ENCODE results near the gene RLF.

RLF gene

DNA sequence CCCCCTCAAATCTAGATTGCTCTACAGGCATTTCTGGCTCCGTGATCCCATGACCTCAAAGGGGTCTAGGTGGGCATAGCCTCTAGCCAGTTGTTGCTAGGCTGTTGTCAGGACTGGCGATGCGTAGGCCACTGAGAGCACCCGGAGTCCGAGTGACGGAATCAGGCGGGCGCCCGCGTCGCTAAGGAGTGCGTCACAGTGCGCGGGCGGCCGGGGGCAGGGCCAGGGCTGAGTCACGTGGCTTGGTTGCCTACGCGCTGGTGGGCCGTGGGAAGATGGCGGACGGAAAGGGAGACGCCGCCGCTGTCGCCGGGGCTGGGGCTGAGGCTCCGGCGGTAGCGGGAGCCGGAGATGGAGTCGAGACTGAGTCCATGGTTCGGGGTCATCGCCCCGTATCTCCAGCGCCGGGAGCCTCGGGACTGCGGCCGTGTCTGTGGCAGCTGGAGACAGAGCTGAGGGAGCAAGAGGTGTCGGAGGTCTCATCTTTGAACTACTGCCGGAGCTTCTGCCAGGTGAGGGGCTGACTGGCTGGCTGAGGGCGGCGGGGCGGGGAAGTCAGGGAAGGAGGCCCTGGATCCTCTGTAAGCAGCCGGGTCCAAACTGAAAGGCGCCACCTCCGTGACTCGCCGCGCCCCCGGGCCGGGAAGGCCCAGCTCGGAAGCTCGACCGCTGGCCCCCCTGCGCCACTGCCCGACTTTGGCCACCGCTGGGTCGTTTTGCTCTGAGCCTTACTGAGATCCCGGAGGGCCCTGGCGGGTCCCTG lies at the start of gene RLF:
TSS of gene RLF (plus strand) at position 263 of the 763 bp plus-strand sequence. CDS start at position 276, 13 bp downstream.
- peak; percentile 94 for DNase-seq (ENCODE audit: low spot score)

DNA sequence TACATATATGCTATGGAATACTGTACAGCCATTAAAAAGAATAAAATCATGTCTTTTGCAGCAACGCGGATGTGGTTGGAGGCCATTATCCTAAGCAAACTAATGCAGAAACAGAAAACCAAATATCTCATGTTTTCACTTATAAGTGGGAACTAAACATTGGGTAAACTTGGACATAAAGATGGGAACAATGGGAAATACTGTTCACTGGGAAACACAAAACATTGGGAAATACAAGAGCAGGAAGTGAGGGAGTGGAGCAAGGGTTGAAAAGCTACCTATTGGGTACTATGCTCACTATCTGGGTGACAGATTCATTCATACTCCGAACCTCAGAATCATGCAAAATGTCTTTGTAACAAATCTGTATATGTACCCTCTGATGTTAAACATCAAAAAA lies 46.8 kb upstream of the RLF start:
- no peak for DNase-seq (ENCODE audit: low spot score)

DNA sequence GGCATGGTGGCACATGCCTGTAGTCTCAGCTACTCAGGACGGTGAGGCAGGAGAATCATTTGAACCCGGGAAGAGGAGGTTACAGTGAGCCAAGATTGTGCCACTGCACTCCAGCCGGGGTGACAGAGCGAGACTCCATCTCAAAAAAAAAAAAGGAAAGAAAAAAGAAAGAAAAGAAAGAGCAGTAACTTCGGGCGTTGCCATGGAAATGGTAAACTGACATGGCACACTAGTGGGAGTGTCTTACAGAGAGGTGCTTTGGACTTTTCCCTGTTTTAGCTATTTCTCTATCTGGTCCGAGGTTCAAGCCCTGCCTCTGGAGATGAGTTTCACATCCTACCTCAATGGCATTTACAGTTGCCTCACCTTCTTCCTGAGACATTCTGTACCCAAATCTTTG lies 41.1 kb upstream of the RLF start:
- DNase-seq (ENCODE audit: low spot score) = no peak

DNA sequence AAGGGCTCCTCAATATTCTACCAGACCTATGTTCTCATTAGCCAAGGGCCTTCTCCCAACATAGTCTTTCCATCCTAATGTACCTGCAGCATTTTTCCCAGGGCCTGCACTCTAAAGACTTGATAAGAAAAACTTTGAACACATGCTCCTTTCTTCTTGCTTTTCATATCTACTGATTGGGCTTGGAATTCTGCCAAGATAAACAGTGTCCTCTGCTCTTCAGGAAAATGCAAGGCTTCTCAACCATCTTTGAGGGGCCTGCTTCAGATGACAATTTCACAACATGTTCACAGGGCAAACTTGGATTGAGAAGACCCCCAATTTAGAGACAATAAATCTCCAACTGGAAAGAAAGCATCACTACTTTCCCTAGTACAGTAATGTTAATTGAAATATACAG lies 38.3 kb upstream of the RLF start:
- DNase-seq (ENCODE audit: low spot score) = no peak

- no peak for DNase-seq (ENCODE audit: low spot score)
Measured at GRCh38 chr1:40130892-40131291, 30.3 kb upstream of the RLF start.

- DNase-seq (ENCODE audit: low spot score) = no peak
Measured at GRCh38 chr1:40132383-40133311, 28.5 kb upstream of the RLF start.

DNA sequence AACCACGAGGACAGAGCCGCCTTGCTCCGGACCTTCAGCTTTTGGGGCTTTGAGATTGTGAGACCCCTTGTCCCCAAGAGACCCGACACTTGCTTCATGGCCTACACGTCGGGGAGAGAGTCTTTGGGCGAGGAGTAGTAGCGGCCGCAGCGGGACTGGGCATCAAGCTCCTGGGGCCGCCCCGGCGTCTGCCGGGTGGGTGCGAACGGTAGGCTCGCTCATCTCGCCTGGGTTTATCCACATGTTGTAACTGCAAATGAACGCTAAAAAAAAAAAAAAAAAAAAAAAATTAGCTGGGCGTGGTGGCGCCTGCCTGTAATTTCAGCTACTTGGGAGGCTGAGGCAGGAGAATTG lies 27.9 kb upstream of the RLF start:
- no peak for DNase-seq (ENCODE audit: low spot score)

- no peak for DNase-seq (ENCODE audit: low spot score)
Measured at GRCh38 chr1:40133839-40134238, 27.3 kb upstream of the RLF start.

GRCh38 chr1:40140211-40140973 lies 20.8 kb upstream of the RLF start:
- no peak for DNase-seq (ENCODE audit: low spot score)

GRCh38 chr1:40141878-40142535 lies 19.2 kb upstream of the RLF start:
- DNase-seq (ENCODE audit: low spot score) = no peak

- peak; percentile 79 for DNase-seq (ENCODE audit: low spot score)
Measured at GRCh38 chr1:40143891-40144575, 17.2 kb upstream of the RLF start.

GRCh38 chr1:40151457-40152079 lies 9.6 kb upstream of the RLF start:
- DNase-seq (ENCODE audit: low spot score) = no peak

- peak; percentile 67 for DNase-seq (ENCODE audit: low spot score)
Measured at GRCh38 chr1:40153073-40153770, 8.0 kb upstream of the RLF start.

DNA sequence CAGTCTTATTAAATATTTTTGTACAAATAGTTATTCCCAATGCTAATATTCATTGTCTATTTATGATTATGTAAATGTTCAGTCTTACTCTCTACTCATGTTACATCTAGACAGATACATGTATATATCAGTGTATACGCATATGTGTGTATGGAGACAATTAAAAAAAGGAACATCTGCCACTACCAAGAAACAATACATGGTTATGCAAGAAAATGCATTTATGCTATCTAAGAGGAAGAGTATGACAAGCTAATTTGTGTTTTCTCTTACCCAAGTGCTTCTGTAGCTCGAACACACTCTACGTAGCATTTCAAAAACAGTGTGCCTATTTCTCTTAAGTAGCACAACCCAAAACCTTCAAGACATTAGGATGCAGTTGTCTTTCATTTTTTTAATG lies 6.1 kb upstream of the RLF start:
- no peak for DNase-seq (ENCODE audit: low spot score)

DNA sequence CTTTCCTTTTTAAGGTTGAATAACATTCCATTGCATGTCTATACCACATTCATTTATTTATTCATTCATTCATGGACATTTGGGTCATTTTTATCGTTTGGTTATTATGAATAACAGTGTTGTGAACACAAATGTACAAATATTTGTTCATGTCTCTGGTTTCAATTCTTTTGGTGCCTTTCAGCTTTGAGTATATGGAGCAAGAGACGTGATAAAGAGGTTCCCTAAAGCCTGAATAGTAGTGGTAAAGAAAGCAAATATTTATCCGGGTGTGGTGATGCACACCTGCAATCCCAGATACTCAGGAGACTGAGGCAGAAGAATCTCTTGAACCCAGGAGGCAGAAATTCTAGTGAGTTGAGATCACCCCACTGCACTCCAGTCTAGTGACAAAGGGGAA lies 5.3 kb upstream of the RLF start:
- no peak for DNase-seq (ENCODE audit: low spot score)

GRCh38 chr1:40160806-40161124 lies 422 bp upstream of the RLF start:
- DNase-seq (ENCODE audit: low spot score) = no peak

DNA sequence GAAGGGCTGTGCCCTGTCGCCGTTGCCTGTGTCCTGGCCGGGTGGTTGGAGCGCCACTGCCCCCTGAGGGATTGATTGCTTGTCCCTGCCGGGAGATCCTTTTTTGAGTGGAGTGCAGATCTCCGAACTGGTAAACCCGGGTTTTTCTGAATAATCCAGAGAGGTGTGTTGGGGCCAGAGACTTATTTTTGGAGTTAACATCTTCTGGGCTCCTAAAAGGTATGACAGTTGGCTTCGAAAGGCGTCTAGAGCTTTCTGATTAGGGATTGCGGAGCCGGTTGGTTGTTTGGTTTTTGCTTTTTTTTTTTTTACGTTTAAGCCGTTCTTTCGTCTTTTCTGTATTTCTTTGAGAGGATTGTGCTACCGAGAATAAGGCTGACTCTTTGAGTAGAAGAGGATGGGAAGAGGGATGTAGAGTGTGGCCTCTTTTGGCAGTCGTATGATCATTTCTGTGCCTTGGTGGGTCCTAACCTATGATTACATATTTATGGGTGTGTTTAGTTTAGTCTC lies 756 bp downstream of the RLF start:
- DNase-seq (ENCODE audit: low spot score) = peak; percentile 20

GRCh38 chr1:40162753-40163441 lies 1.7 kb downstream of the RLF start:
- DNase-seq (ENCODE audit: low spot score) = no peak

DNA sequence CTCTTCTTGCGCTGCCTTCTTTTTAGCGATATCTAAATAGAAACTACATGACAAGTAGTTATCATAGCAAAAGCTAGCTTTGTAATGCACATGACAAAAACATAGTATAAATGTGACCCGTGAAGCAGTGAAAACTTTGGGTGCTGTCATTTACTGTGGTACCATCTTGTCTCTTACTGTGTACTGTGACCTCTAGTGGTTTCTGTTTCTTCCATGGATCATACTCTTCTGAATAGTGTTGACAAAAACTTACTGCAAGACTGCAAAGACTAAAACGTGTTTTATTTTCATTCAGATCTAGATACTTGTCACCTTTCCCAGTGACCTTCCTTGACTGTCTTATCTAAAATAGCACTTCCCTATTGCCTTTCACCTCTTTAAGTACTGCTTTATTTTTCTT lies 6.1 kb downstream of the RLF start:
- no peak for DNase-seq (ENCODE audit: low spot score)

DNA sequence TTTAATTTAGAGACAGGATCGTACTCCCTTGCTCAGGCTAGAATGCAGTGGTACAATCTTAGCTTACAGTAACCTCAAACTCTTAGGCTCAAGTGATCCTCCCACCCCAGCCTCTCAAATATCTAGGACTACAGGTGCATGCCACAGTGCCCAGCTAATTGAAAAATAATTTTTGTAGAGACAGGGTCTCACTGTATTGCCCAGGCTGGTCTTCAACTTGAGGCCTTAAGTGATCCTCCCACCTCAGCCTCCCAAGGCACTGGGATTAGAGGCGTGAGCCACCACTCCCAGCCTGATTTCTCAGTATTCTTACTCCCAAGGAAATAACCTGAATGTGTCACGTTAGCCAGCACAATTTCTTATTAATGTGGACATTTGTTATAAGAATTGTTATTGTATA lies 9.8 kb downstream of the RLF start:
- no peak for DNase-seq (ENCODE audit: low spot score)
